ENCODE measurements around the gene RAD18.

- TF ChIP-seq ESRRG (CRISPR knock-in tag; IDR thresholded peaks at IDR 0.05) (no peak), ZNF70 (CRISPR knock-in tag; IDR thresholded peaks at IDR 0.05) (no peak), CSRNP3 (CRISPR knock-in tag; IDR thresholded peaks at IDR 0.05) (no peak), CSDC2 (CRISPR knock-in tag; IDR thresholded peaks at IDR 0.05) (no peak), SNAI2 (CRISPR knock-in tag; IDR thresholded peaks at IDR 0.05) (no peak), ZFP30 (CRISPR knock-in tag; IDR thresholded peaks at IDR 0.05) (no peak), ZFP3 (CRISPR knock-in tag; IDR thresholded peaks at IDR 0.05) (no peak)
Measured at GRCh38 chr3:8884630-8885290, 78.5 kb downstream of the RAD18 start.

All from SK-N-SH treated with all-trans-retinoic acid at 6 μM for 48 hours (cell line).